Endodermal cell (in vitro differentiated cells): ENCODE results near the gene FOXP4. TPM values are rescaled to one million over a fixed set of nuclear protein-coding genes. Genes with fewer than 3 reads are reported as not detected.

Experiments used
- DNase-seq: peaks from one replicate; pipeline ENCODE4 v3.0.0-alpha.2; 2017
- H3K27ac ChIP-seq: 2 replicates; pipeline ENCODE4 v1.5.1; 2013; ENCODE audit warnings: mild to moderate bottlenecking, low read depth, low read length, moderate library complexity
- H3K27me3 ChIP-seq: 2 replicates; pipeline ENCODE4 v1.6.1; 2013; ENCODE audit warnings: mild to moderate bottlenecking, low read length, moderate library complexity; ENCODE audit not compliant: insufficient read depth, control insufficient read depth, poor library complexity, severe bottlenecking
- H3K36me3 ChIP-seq: 2 replicates; pipeline ENCODE4 v1.7.0; 2013; ENCODE audit warnings: mild to moderate bottlenecking, low read length, moderate library complexity; ENCODE audit not compliant: control insufficient read depth, insufficient read depth
- H3K4me1 ChIP-seq: one replicate; pipeline ENCODE4 v1.7.0; 2013; ENCODE audit warnings: low read length; ENCODE audit not compliant: control insufficient read depth, insufficient read depth
- H3K4me3 ChIP-seq: 2 replicates; pipeline ENCODE4 v1.5.1; 2013; ENCODE audit warnings: mild to moderate bottlenecking, low read length, moderate library complexity
- H3K9ac ChIP-seq: 2 replicates; pipeline ENCODE4 v1.6.1; 2013; ENCODE audit warnings: mild to moderate bottlenecking, low read length, moderate library complexity; ENCODE audit not compliant: poor library complexity, severe bottlenecking; ENCODE audit errors: extremely low read depth
- H3K9me3 ChIP-seq: 2 replicates; pipeline ENCODE4 v1.6.1; 2013; ENCODE audit warnings: mild to moderate bottlenecking, low read length, moderate library complexity; ENCODE audit not compliant: control insufficient read depth
- H3K27ac Mint-ChIP-seq: 2 replicates; pipeline ENCODE4 v1.8.0; 2020; ENCODE audit warnings: mixed read lengths
- H3K27me3 Mint-ChIP-seq: 2 replicates; pipeline ENCODE4 v1.8.0; 2021; ENCODE audit warnings: mild to moderate bottlenecking, mixed read lengths; ENCODE audit not compliant: insufficient read depth
- H3K36me3 Mint-ChIP-seq: 2 replicates; pipeline ENCODE4 v1.8.0; 2020; ENCODE audit warnings: low read depth, mixed read lengths
- H3K4me1 Mint-ChIP-seq: 2 replicates; pipeline ENCODE4 v1.8.0; 2020; ENCODE audit warnings: mixed read lengths
- H3K4me3 Mint-ChIP-seq: 2 replicates; pipeline ENCODE4 v1.8.0; 2020; ENCODE audit warnings: mild to moderate bottlenecking, moderate library complexity, mixed read lengths
- H3K9me3 Mint-ChIP-seq: 2 replicates; pipeline ENCODE4 v1.8.0; 2020; ENCODE audit warnings: mild to moderate bottlenecking, mixed read lengths
- WGBS, 2 experiments: methylation state at CpG; one replicate each; pipeline versions ENCODE4 v1.1.5 to v1.1.7; 2013; ENCODE audit warnings: missing lambda C conversion rate in 2 of 2, mixed read lengths in 1 of 2; ENCODE audit not compliant: insufficient coverage in 1 of 2, insufficient read length in 1 of 2; 5-methylcytosine and 5-hydroxymethylcytosine counted together
- total RNA-seq, 2 donors: library from RNA; stranded (reverse); fragmentation: NEBNext Ultra II Directional in 1 of 2; extraction: Animal tissue kit (Norgen Biotek cat#: 25700) in 1 of 2; gene quantifications; 2 replicates in 1 of 2; 3 replicates in 1 of 2; pipeline ENCODE4 v1.2.1, GENCODE V29; 2021
- TF ChIP-seq, protein P1 (sequence below): fragments of 200-600 bp; sonication (generic); conservative IDR thresholded peaks from 2 replicates; pipeline ENCODE4 v1.5.0; 2021; ENCODE audit warnings: antibody characterized with exemption, mild to moderate bottlenecking

FOXP4 gene
- total RNA-seq, 2 donors from 2014 or later: 44.4 to 47.7 TPM

DNA sequence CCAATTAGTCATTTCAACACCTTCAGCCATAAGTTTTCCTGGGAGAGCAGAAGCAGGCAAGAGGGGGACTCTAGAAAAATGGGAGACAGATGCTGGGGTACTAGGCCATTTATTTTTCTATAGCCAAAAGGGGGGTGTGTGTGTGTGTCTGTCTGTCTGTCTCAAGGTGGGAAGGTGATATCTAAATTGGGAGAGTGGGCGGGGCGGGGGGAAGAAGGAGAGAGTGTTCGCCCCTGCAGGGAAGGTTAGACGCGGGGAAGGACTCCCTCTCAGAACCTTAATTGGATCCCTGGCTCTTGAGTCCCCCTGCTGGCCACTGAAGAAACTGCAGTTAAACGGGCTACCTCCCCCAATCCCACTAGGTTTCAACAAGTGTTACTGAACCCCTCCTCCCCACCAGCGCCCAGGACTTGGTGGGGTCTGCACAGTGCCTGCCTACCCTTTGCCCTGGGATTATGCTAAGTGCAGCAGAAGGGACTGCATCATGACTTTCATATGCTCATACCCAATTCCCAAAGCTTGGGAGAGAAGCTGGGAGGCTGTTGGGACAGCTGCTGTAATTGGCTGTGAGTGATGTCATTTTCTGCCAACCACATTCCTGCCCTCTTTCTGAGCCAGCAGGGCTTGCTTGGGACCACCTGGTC is 45.8 kb downstream of the FOXP4 start:
- H3K36me3 ChIP-seq: peaks cover 73% of the 10 kb centered on the region
- H3K4me3 Mint-ChIP-seq: no peak overlapping the region
- H3K27ac ChIP-seq: no peak overlapping the region
- peaks cover 8% of the 10 kb centered on the region for H3K4me1 Mint-ChIP-seq
- peak overlapping the region; percentile 44 for H3K27ac Mint-ChIP-seq
- TF ChIP-seq, protein P1, sequence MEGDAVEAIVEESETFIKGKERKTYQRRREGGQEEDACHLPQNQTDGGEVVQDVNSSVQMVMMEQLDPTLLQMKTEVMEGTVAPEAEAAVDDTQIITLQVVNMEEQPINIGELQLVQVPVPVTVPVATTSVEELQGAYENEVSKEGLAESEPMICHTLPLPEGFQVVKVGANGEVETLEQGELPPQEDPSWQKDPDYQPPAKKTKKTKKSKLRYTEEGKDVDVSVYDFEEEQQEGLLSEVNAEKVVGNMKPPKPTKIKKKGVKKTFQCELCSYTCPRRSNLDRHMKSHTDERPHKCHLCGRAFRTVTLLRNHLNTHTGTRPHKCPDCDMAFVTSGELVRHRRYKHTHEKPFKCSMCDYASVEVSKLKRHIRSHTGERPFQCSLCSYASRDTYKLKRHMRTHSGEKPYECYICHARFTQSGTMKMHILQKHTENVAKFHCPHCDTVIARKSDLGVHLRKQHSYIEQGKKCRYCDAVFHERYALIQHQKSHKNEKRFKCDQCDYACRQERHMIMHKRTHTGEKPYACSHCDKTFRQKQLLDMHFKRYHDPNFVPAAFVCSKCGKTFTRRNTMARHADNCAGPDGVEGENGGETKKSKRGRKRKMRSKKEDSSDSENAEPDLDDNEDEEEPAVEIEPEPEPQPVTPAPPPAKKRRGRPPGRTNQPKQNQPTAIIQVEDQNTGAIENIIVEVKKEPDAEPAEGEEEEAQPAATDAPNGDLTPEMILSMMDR: peak; percentile 94
- H3K27me3 Mint-ChIP-seq: no peaks in the 10 kb centered on the region
- peak; percentile 95 for DNase-seq
- H3K4me1 ChIP-seq: no peaks in the 10 kb centered on the region
- no peak overlapping the region for H3K4me3 ChIP-seq
- H3K9me3 ChIP-seq: no peaks in the 10 kb centered on the region
- WGBS, 2 experiments: 0 to 4% methylated on average over 1 to 7 of the region's 7 CpGs
- H3K36me3 Mint-ChIP-seq: peaks cover 60% of the 10 kb centered on the region
- H3K9me3 Mint-ChIP-seq: no peaks in the 10 kb centered on the region
- H3K27me3 ChIP-seq: no peaks in the 10 kb centered on the region
- H3K9ac ChIP-seq: no peak overlapping the region

GRCh38 chr6:41593406-41593805 is 47.2 kb downstream of the FOXP4 start:
- Mint-ChIP-seq H3K4me1 (peaks cover 8% of the 10 kb centered on the region), H3K36me3 (peaks cover 58% of the 10 kb centered on the region), H3K4me3 (no peak overlapping the region), H3K27ac (no peak overlapping the region), H3K9me3 (no peaks in the 10 kb centered on the region), H3K27me3 (no peaks in the 10 kb centered on the region)
- WGBS, 2 experiments: 93% methylated on average over 17 to 24 of the region's 24 CpGs
- Histone ChIP-seq H3K27ac (no peak overlapping the region), H3K9me3 (no peaks in the 10 kb centered on the region), H3K4me1 (no peaks in the 10 kb centered on the region), H3K27me3 (no peaks in the 10 kb centered on the region), H3K36me3 (peaks cover 64% of the 10 kb centered on the region), H3K9ac (no peak overlapping the region), H3K4me3 (no peak overlapping the region)
- TF ChIP-seq, protein P1: no peak
- DNase-seq: no peak

- no peak overlapping the region for H3K9ac ChIP-seq
- no peaks in the 10 kb centered on the region for H3K4me1 ChIP-seq
- WGBS, 2 experiments: 96% methylated on average over 7 to 11 of the region's 11 CpGs
- Mint-ChIP-seq H3K4me1 (peaks cover 8% of the 10 kb centered on the region), H3K27me3 (no peaks in the 10 kb centered on the region), H3K4me3 (no peak overlapping the region), H3K27ac (no peak overlapping the region), H3K36me3 (peaks cover 56% of the 10 kb centered on the region), H3K9me3 (no peaks in the 10 kb centered on the region)
- TF ChIP-seq, protein P1: no peak
- peaks cover 60% of the 10 kb centered on the region for H3K36me3 ChIP-seq
- no peaks in the 10 kb centered on the region for H3K27me3 ChIP-seq
- no peak overlapping the region for H3K27ac ChIP-seq
- no peak overlapping the region for H3K4me3 ChIP-seq
- no peak for DNase-seq
- H3K9me3 ChIP-seq: no peaks in the 10 kb centered on the region
These were observed 47.7 kb downstream of the FOXP4 start for GRCh38 chr6:41593839-41594238.
